ENCODE data around the gene TOP1.
A peak's percentile ranks its signal among the peaks of the same experiment; 100 is the strongest.

Gene TOP1

GRCh38 chr20:41004531-41005360 is 23.9 kb upstream of the TOP1 start:
- peak; percentile 15 for DNase-seq (ENCODE audit: low spot score)

GRCh38 chr20:41005361-41005729 is 23.3 kb upstream of the TOP1 start:
- DNase-seq (ENCODE audit: low spot score): peak; percentile 48

- no peak for DNase-seq (ENCODE audit: low spot score)
These were observed 22.3 kb upstream of the TOP1 start for GRCh38 chr20:41006126-41006935.

- no peak for DNase-seq (ENCODE audit: low spot score)
These were observed 21.6 kb upstream of the TOP1 start for GRCh38 chr20:41006936-41007474.

- no peak for DNase-seq (ENCODE audit: low spot score)
These were observed 21.1 kb upstream of the TOP1 start for GRCh38 chr20:41007481-41007880.

- no peak for DNase-seq (ENCODE audit: low spot score)
These were observed 18.7 kb upstream of the TOP1 start for GRCh38 chr20:41009946-41010345.

- DNase-seq (ENCODE audit: low spot score): peak; percentile 56
These were observed 17.0 kb upstream of the TOP1 start for GRCh38 chr20:41011551-41012067.

GRCh38 chr20:41014561-41015088 is 14.0 kb upstream of the TOP1 start:
- DNase-seq (ENCODE audit: low spot score): no peak

- no peak for DNase-seq (ENCODE audit: low spot score)
These were observed 11.1 kb upstream of the TOP1 start for GRCh38 chr20:41017448-41018042.

- no peak for DNase-seq (ENCODE audit: low spot score)
These were observed 10.5 kb upstream of the TOP1 start for GRCh38 chr20:41018153-41018552.

GRCh38 chr20:41023549-41023948 is 5.1 kb upstream of the TOP1 start:
- DNase-seq (ENCODE audit: low spot score): no peak

- no peak for DNase-seq (ENCODE audit: low spot score)
These were observed 1.3 kb upstream of the TOP1 start for GRCh38 chr20:41027366-41027765.

- DNase-seq (ENCODE audit: low spot score): no peak
These were observed 707 bp upstream of the TOP1 start for GRCh38 chr20:41027872-41028358.

GRCh38 chr20:41029150-41029901 is 704 bp downstream of the TOP1 start:
- no peak for DNase-seq (ENCODE audit: low spot score)

GRCh38 chr20:41030061-41030460 is 1.4 kb downstream of the TOP1 start:
- DNase-seq (ENCODE audit: low spot score): no peak

- no peak for DNase-seq (ENCODE audit: low spot score)
These were observed 2.1 kb downstream of the TOP1 start for GRCh38 chr20:41030531-41031242.

- DNase-seq (ENCODE audit: low spot score): no peak
These were observed 2.6 kb downstream of the TOP1 start for GRCh38 chr20:41031243-41031619.

- no peak for DNase-seq (ENCODE audit: low spot score)
These were observed 3.6 kb downstream of the TOP1 start for GRCh38 chr20:41032271-41032670.

GRCh38 chr20:41034239-41034638 is 5.6 kb downstream of the TOP1 start:
- no peak for DNase-seq (ENCODE audit: low spot score)

- no peak for DNase-seq (ENCODE audit: low spot score)
These were observed 6.6 kb downstream of the TOP1 start for GRCh38 chr20:41035207-41035606.

- DNase-seq (ENCODE audit: low spot score): no peak
These were observed 8.6 kb downstream of the TOP1 start for GRCh38 chr20:41037179-41037578.
